Stimulated activated CD4-positive, alpha-beta T cell treated with anti-CD3 and anti-CD28 coated beads, Interleukin-2, amount 100 ng/mL, for 24 hours (primary cell): ENCODE measurements around the gene CCDC110.
A peak's percentile ranks its signal among the peaks of the same experiment; 100 is the strongest.

ENCODE experiments used
- DNase-seq, 2 donors: peaks; one replicate each; pipeline ENCODE4 v3.0.0-alpha.2; 2020

Gene CCDC110

GRCh38 chr4:185470501-185471195 is 885 bp downstream of the CCDC110 start:
- no peak for DNase-seq

GRCh38 chr4:185469580-185470154 is 1.9 kb downstream of the CCDC110 start:
- no peak for DNase-seq

- no peak for DNase-seq
These were observed 2.5 kb downstream of the CCDC110 start for GRCh38 chr4:185468999-185469398.

- no peak for DNase-seq
These were observed 3.5 kb downstream of the CCDC110 start for GRCh38 chr4:185467991-185468390.

- DNase-seq = no peak
These were observed 4.4 kb downstream of the CCDC110 start for GRCh38 chr4:185467101-185467500.

GRCh38 chr4:185465707-185466106 is 5.8 kb downstream of the CCDC110 start:
- DNase-seq = no peak

GRCh38 chr4:185464887-185465286 is 6.6 kb downstream of the CCDC110 start:
- DNase-seq = no peak

- no peak for DNase-seq
These were observed 7.3 kb downstream of the CCDC110 start for GRCh38 chr4:185464183-185464582.

GRCh38 chr4:185463541-185463940 is 8.0 kb downstream of the CCDC110 start:
- DNase-seq = no peak

GRCh38 chr4:185461565-185461964 is 10.0 kb downstream of the CCDC110 start:
- DNase-seq = no peak

GRCh38 chr4:185457136-185457535 is 14.4 kb downstream of the CCDC110 start:
- DNase-seq = no peak

GRCh38 chr4:185456131-185456530 is 15.4 kb downstream of the CCDC110 start:
- DNase-seq = no peak

GRCh38 chr4:185445209-185445608 is 26.3 kb downstream of the CCDC110 start:
- DNase-seq = no peak

GRCh38 chr4:185441479-185441878 is 30.1 kb downstream of the CCDC110 start:
- no peak for DNase-seq

GRCh38 chr4:185437809-185438208 is 33.7 kb downstream of the CCDC110 start:
- DNase-seq = no peak

- no peak for DNase-seq
These were observed 36.1 kb downstream of the CCDC110 start for GRCh38 chr4:185435466-185435865.

GRCh38 chr4:185429660-185430059 is 41.9 kb downstream of the CCDC110 start:
- no peak for DNase-seq

GRCh38 chr4:185426960-185427688 is 44.4 kb downstream of the CCDC110 start:
- DNase-seq = no peak

- peak; percentile 83 to 87 for DNase-seq
These were observed 45.7 kb downstream of the CCDC110 start, which contains the start of gene UFSP2 for GRCh38 chr4:185425647-185426352. Gene UFSP2 (minus strand): TSS chr4:185425964. CDS start chr4:185425868, 96 bp downstream.

GRCh38 chr4:185424905-185425646 is 46.5 kb downstream of the CCDC110 start:
- no peak for DNase-seq

- DNase-seq = no peak
These were observed 50.0 kb downstream of the CCDC110 start for GRCh38 chr4:185421366-185422124.

- DNase-seq = no peak
These were observed 54.6 kb downstream of the CCDC110 start for GRCh38 chr4:185416955-185417354.
